Urothelium cell line (cell line): ENCODE measurements around the gene RASGRP4.
"Not testable (repeated sequence)": the region's sequence is repeated elsewhere in the genome, so short reads cannot be mapped to it uniquely, and the experiment has no call there.

Experiments used
- DNase-seq: peaks from one replicate; pipeline ENCODE4 v3.0.0; 2011; ENCODE audit warnings: low spot score, mixed read lengths
- FAIRE-seq: peaks from 2 replicates; lab custom pipeline; 2011; peaks lifted over from hg19 to GRCh38; lab: Jason Lieb, UNC

RASGRP4 gene

GRCh38 chr19:38417544-38418506 is 8.2 kb downstream of the RASGRP4 start:
- DNase-seq (no peak), FAIRE-seq (no peak)

DNA sequence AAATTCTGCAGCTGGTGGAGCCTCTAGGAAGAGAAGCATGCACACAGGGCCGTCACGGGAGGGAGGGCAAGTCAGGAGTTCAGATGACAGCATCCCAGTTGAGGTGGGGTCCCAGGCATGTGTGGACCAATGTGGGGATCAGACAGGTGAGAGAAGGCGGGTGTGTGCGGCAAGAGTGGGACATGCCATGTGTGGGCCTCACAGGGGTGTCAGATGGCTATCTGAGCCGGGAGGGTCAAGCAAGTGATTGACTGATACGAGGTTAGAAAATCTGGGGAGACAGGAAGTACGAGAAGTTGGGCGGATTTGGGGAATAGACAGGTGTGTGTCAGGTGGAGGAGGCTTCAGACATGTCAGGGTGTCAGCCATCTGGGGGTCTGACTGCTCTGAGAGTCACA is 8.9 kb downstream of the RASGRP4 start:
- FAIRE-seq (no peak), DNase-seq (no peak)

DNA sequence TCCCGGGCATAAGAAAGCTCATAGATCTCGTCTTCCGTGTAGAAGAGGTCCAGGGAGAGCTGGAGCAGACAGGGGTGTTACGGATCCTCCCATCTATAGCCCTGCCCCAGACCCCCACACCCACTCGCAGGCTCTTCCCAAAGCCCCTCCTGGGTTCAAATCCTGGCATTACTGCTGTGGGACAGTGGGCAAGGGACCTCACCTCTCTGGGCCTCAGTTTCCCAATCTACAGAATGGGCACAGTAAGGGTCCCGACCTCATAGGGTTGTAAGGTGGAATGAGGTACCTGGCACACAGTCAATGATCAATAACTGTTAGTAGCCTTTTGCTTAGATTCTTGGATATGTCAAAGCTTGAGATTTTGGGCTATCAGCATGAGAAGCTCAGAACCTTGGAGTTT is 12.6 kb downstream of the RASGRP4 start:
- no peak for FAIRE-seq

DNA sequence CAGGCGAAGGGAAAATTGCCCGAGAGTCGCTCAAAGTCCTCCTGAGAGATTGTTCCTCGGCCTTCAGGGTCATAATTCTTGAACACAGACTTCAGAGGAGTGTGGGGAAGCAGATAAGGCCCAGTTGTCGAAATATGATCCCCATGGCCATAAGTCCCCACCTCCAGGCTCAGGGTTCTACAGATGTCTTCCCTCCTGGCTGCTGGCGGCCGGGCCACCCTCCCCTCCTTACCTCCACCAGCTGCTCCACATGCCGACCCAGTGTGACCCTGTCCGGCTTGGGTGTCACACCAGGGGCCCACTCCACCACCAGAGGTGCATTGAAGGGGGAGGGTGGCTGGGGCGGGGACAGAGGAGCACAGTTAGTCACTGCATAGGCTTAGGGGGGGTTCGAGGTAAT is 13.1 kb downstream of the RASGRP4 start:
- DNase-seq: no peak
- FAIRE-seq: no peak

More for the DNA sequence above, 12.6 kb downstream of the RASGRP4 start:
- no peak for DNase-seq

DNA sequence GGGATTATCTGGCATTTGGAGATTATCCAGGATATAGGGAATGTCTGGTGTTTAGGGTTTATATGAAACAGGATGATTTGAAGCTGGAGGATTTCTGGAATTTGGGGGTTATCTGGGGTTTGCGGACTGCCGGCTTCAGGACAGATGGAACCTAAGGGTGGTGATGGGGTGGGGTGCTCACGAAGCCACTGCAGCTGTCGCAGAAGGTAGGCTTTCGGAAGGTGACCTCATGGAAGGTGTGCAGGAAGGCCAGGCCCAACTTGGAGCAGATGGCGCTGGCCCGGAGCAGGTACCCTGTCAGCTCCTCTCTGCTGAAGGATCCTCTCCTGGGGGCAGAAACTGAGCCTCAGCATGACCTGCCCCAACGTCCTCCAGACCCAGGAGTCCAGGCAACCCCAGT is 13.5 kb downstream of the RASGRP4 start:
- DNase-seq (no peak), FAIRE-seq (no peak)

DNA sequence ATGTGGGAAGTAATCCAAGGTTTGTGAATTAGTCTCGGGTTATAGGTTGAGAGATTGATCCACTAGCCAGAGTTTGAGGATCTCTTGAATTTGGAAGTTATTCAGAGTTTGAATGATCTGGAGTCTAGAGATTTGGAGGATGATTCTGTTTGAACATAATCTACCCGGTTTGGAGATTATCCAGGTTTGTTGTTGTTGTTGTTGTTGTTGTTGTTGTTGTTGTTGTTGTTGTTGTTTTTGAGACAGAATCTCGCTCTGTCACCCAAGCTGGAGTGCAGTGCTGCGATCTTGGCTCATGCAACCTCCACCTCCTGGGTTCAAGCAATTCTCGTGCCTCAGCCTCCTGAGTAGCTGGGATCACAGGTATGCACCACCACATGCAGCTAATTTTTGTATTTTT is 14.1 kb downstream of the RASGRP4 start:
- FAIRE-seq, DNase-seq: not testable (repeated sequence)

DNA sequence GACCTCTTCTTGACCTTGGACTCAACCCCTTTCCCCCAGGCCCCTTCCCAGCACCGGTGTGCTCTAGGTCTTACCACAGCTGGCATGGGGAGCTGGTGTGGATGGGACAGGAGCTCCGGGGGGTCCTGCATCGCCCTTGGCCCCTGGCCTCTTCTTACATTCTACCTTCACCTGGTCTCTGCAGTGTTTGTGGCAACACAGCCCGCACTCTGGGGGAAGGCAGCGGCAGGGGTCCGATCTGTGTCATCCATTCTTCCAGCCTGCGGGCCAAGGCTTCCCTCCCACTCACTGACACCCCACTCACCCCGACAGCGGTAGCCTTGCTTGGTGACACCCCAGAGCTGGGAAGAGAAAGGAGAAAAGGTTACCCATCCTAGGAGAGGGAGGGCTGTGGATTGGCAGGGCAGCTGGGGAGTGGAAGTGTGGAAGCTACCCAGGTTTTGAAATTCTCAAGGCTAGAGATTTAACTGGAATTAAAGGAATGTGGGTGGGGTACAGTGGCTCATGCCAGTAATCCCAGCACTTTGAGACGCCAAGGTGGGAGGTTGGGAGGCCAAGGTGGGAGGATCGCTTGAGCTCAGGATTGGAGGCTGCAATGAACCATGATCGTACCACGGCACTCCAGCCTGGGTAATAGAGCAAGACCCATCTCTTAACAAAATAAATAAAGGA is 14.8 kb downstream of the RASGRP4 start:
- FAIRE-seq: no peak
- DNase-seq: no peak

- not testable (repeated sequence) for FAIRE-seq, DNase-seq
These were observed 15.6 kb downstream of the RASGRP4 start for GRCh38 chr19:38410407-38410806.

- FAIRE-seq (no peak), DNase-seq (peak; percentile 31)
These were observed 16.3 kb downstream of the RASGRP4 start for GRCh38 chr19:38409631-38410133.

DNA sequence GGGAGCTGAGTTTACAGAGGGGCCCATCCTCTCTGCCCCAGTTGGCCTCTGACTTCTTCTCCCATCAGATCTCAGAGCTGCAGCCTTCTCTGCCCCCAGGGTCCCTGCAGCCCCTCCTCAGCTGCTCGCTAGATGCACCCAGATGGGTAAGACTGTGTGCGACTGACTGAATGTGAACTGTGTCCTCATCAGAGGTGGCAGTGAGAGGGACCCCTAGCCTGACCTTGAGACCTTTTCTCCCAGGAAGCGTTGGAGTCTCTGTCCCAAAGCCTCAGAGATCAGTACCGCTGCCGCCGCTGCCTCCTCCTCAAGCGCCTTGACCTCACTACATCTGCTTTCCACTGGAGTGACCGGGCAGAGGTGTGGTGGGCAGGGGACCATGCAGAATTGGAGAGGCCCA is 20.7 kb downstream of the RASGRP4 start:
- FAIRE-seq (no peak), DNase-seq (no peak)

DNA sequence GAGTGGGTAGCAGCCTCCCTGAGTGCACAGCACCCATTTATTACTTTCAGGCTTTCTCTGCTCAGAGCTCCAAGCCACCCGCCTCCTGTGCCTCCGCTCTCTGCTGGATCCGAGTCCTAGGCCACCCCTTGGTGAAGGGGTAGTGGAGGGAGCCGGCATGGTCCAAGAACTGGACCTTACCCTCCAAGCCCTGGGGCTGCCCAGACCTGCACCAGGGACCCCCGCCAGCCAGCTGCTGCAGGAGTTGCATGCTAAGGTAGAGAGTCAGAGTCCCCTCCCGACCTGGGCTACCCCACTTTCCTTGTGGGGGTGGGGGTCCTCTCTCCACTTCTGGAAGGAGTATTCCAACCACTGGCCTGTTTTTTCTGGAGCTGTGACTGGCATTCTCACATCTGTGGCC is 21.2 kb downstream of the RASGRP4 start:
- no peak for DNase-seq

DNA sequence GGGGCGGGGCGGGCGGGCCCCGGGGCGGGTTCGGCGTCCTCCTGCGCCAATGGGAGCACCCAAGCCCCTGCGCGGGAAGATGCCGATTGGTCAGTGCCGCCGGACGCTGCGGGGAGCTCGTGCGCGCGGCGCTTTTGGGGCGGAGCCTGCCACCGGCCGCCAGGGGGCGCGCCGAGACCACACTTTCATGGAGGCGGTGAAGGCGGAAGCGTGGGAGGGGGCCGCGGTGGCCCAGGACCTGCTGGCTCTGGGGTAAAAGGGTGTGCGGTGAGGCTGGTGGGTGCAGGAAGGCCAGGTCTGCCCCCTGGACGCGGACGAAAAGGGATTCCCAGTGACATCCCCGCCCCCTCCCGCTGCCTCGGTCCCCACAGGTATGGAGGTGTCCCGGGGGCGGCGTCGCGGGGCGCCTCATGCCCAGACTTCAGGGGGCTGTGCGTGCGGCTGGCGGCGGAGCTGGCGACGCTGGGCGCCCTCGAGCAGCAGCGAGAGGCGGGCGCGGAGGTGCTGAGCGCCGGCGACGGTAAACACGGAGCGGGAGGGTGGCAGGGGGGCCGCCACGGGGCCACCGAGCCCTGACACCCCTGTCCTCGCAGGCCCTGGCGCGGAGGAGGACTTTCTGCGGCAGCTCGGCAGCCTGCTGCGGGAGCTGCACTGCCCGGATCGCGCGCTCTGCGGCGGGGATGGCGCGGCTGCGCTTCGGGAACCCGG is 22.9 kb downstream of the RASGRP4 start, which contains the start of gene FAM98C:
Gene FAM98C, plus strand, starts transcription at position 127 of the 708 bp plus-strand sequence. Its CDS starts 61 bp downstream, at position 188.
- peak; percentile 99 for DNase-seq
- peak; percentile 50 for FAIRE-seq

More for the DNA sequence above, 21.2 kb downstream of the RASGRP4 start:
- FAIRE-seq: no peak

GRCh38 chr19:38402623-38402966 is 23.4 kb downstream of the RASGRP4 start:
- DNase-seq (no peak), FAIRE-seq (no peak)

- no peak for DNase-seq
- FAIRE-seq: no peak
These were observed 24.9 kb downstream of the RASGRP4 start for GRCh38 chr19:38401148-38401547.

DNA sequence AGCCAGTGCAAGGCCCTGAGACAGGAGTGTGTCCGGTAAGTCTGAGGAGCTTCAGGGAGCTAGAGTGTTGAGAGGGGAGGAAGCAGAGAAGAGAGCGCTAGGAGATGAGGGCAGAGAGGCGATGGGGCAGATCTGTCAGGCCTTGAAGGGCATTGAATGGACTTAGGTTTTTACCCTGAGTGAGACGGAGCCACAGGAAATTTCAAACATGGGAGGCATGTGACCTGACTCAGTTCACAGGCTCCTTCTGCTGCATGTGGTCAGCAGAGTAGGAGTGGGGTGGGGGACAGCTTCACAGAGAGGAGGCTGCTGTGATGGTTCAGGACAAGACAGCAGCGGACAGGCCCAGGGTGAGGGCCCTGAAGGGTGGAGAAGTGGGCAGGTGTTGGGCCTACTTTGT is 25.7 kb downstream of the RASGRP4 start:
- FAIRE-seq (no peak), DNase-seq (no peak)

DNA sequence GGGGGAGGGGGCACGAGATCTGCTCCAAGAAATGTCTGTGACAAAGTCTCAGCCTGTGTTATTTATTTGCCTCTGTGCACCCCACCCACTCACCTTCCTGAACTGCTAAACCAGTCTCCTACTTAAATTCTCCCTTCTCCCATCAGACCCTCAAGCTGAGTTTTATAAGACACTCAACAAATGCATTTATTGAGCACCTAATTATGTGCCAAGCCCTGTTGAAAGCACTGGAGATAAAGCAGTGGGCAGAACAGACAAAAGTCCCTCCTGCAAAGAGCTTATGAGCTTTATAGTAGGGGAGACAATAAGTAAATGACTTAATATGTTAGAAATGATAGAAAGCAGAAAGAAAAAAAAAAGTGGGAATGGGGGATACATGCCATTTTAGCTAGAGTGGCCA is 26.5 kb downstream of the RASGRP4 start:
- FAIRE-seq (no peak), DNase-seq (no peak)

DNA sequence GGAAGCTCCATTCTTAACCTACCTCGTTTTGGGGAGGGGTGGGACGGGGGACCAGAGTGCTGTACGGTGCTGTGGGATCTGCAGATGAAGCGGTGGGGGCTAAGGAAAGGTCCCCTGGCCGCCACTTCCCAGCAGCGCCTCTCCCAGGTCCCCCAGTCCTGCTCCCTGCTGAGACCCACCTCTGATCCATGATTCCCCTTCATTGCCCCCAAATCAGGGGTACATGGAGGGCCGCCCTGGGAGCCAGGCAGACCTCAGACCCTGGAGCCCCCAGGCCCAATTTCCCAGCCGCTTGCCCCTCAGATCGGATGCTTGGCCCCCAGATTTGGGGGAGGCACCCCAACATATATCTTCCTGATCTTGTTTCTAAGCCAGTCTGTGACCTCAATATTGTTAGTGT is 26.9 kb downstream of the RASGRP4 start:
- FAIRE-seq: no peak
- no peak for DNase-seq

DNA sequence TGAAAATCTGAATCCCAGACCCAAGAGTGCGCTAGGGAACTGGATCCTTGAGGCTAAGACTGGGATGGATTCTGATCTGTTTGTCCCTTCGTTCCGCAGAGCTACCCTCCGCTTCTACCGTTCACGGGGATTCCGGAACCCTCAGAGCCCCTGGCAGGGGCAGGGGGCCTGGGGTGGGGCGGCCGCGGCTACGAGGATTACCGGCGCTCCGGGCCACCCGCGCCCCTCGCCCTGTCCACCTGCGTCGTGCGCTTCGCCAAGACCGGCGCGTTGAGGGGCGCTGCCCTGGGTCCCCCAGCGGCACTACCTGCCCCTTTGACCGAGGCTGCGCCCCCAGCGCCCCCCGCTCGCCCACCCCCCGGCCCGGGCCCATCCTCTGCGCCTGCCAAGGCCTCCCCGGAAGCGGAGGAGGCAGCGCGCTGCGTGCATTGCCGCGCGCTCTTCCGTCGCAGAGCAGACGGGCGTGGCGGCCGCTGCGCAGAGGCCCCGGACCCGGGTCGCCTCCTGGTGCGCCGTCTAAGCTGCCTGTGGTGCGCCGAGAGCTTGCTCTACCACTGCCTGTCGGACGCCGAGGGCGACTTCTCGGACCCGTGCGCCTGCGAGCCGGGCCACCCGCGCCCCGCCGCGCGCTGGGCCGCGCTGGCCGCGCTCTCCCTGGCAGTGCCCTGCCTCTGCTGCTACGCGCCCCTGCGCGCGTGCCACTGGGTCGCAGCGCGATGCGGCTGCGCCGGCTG is 30.5 kb downstream of the RASGRP4 start:
- DNase-seq (no peak), FAIRE-seq (no peak)

DNA sequence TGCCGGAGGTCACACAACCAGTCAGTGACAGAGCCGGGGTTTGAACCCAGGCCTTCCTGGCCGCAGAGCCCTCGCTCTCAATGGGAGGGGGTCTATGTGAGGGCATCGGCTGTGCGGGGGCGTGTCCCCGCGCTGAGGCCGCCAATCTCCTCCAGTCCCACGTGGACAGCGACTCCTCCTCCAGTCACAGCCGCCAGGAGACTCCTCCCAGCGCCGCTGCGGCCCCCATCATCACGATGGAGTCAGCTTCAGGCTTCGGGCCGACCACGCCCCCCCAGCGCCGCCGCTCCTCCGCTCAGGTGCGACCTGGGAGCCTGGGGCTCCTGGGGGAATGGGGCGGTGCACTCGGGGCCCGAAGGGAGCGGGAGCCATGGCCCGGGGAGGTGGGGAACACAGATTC is 31.5 kb downstream of the RASGRP4 start:
- FAIRE-seq (no peak), DNase-seq (no peak)

DNA sequence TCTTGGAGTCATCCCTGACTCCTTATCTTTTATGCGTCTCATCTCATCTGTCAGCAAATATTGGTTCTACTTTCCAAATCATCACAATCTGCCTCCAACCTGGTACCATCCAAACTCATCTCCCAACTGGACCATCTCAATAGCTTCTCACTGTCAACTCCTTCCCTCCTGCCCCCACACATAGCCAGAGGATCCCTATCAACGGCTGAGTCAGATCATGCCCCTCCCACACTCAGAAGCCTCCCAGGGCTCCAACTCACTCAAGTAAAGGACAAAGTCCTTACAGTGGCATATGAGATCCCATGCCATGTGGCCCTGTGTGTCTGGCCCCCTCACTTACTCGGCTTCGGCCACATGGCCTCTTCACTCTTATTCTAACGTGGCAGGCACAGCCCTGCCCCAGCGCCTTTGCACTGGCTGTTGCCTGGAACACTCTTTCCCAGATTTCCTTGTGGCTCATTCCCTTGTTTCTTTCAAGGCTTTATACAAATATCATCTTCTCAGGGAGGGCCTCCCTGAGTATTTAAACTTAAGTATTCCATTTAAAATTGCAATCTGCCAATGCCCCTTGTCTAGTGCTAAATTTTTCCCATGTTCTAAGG is 33.2 kb downstream of the RASGRP4 start:
- no peak for DNase-seq
- FAIRE-seq: peak; percentile 37
